ENCODE measurements around the gene FAM237B.
A peak's percentile ranks its signal among the peaks of the same experiment; 100 is the strongest.
"Not testable (repeated sequence)": the region's sequence is repeated elsewhere in the genome, so short reads cannot be mapped to it uniquely, and the experiment has no call there.

The FAM237B gene

GRCh38 chr7:90320801-90321494 lies at the start of gene FAM237B:
FAM237B (minus strand) TSS chr7:90321304; CDS start chr7:90319748, 1,556 bp downstream.
- in situ Hi-C loops (cut with HindIII; ENCODE audit: low pct_ligation_motif_present, low pct_unique_long_range_greater_than_20kb, low sequenced_read_pairs) = no loop called here
- DNase-seq = peak; percentile 45

GRCh38 chr7:90351987-90352386 lies 30.9 kb upstream of the FAM237B start:
- no peak for DNase-seq
- in situ Hi-C loops (cut with HindIII; ENCODE audit: low pct_ligation_motif_present, low pct_unique_long_range_greater_than_20kb, low sequenced_read_pairs) = no loop called here

GRCh38 chr7:90350032-90350431 lies 28.9 kb upstream of the FAM237B start:
- DNase-seq; in situ Hi-C loops (cut with HindIII; ENCODE audit: low pct_ligation_motif_present, low pct_unique_long_range_greater_than_20kb, low sequenced_read_pairs): not testable (repeated sequence)

- in situ Hi-C loops (cut with HindIII; ENCODE audit: low pct_ligation_motif_present, low pct_unique_long_range_greater_than_20kb, low sequenced_read_pairs) = no loop called here
- DNase-seq = no peak
Observed at GRCh38 chr7:90349305-90349704, 28.2 kb upstream of the FAM237B start.

GRCh38 chr7:90347759-90348158 lies 26.7 kb upstream of the FAM237B start:
- in situ Hi-C loops (cut with HindIII; ENCODE audit: low pct_ligation_motif_present, low pct_unique_long_range_greater_than_20kb, low sequenced_read_pairs) = no loop called here

GRCh38 chr7:90346336-90347125 lies 25.4 kb upstream of the FAM237B start, which contains the start of gene GTPBP10:
GTPBP10 (plus strand) TSS chr7:90346716; CDS start chr7:90346742, 26 bp downstream.
- in situ Hi-C loops (cut with HindIII; ENCODE audit: low pct_ligation_motif_present, low pct_unique_long_range_greater_than_20kb, low sequenced_read_pairs) = no loop called here
- peak; percentile 99 for DNase-seq

More at GRCh38 chr7:90347759-90348158, 26.7 kb upstream of the FAM237B start:
- no peak for DNase-seq

- in situ Hi-C loops (cut with HindIII; ENCODE audit: low pct_ligation_motif_present, low pct_unique_long_range_greater_than_20kb, low sequenced_read_pairs) = no loop called here
- DNase-seq = peak; percentile 47
Observed at GRCh38 chr7:90345595-90346335, 24.7 kb upstream of the FAM237B start.

GRCh38 chr7:90345016-90345415 lies 23.9 kb upstream of the FAM237B start:
- no peak for DNase-seq
- in situ Hi-C loops (cut with HindIII; ENCODE audit: low pct_ligation_motif_present, low pct_unique_long_range_greater_than_20kb, low sequenced_read_pairs) = no loop called here

- in situ Hi-C loops (cut with HindIII; ENCODE audit: low pct_ligation_motif_present, low pct_unique_long_range_greater_than_20kb, low sequenced_read_pairs) = no loop called here
- DNase-seq = peak; percentile 30
Observed at GRCh38 chr7:90337106-90337505, 16.0 kb upstream of the FAM237B start.

- in situ Hi-C loops (cut with HindIII; ENCODE audit: low pct_ligation_motif_present, low pct_unique_long_range_greater_than_20kb, low sequenced_read_pairs); DNase-seq: not testable (repeated sequence)
Observed at GRCh38 chr7:90334926-90335325, 13.8 kb upstream of the FAM237B start.

- DNase-seq = no peak
- in situ Hi-C loops (cut with HindIII; ENCODE audit: low pct_ligation_motif_present, low pct_unique_long_range_greater_than_20kb, low sequenced_read_pairs) = no loop called here
Observed at GRCh38 chr7:90334193-90334843, 13.2 kb upstream of the FAM237B start.

- in situ Hi-C loops (cut with HindIII; ENCODE audit: low pct_ligation_motif_present, low pct_unique_long_range_greater_than_20kb, low sequenced_read_pairs) = no loop called here
- no peak for DNase-seq
Observed at GRCh38 chr7:90326500-90326899, 5.4 kb upstream of the FAM237B start.

GRCh38 chr7:90322837-90323236 lies 1.7 kb upstream of the FAM237B start:
- no peak for DNase-seq
- in situ Hi-C loops (cut with HindIII; ENCODE audit: low pct_ligation_motif_present, low pct_unique_long_range_greater_than_20kb, low sequenced_read_pairs) = no loop called here

GRCh38 chr7:90320418-90320800 lies 695 bp downstream of the FAM237B start:
- no peak for DNase-seq
- in situ Hi-C loops (cut with HindIII; ENCODE audit: low pct_ligation_motif_present, low pct_unique_long_range_greater_than_20kb, low sequenced_read_pairs) = no loop called here

GRCh38 chr7:90320014-90320413 lies 1.1 kb downstream of the FAM237B start:
- no peak for DNase-seq
- in situ Hi-C loops (cut with HindIII; ENCODE audit: low pct_ligation_motif_present, low pct_unique_long_range_greater_than_20kb, low sequenced_read_pairs) = no loop called here

- no peak for DNase-seq
- in situ Hi-C loops (cut with HindIII; ENCODE audit: low pct_ligation_motif_present, low pct_unique_long_range_greater_than_20kb, low sequenced_read_pairs) = no loop called here
Observed at GRCh38 chr7:90313907-90314306, 7.2 kb downstream of the FAM237B start.

GRCh38 chr7:90312745-90313144 lies 8.4 kb downstream of the FAM237B start:
- DNase-seq = no peak
- in situ Hi-C loops (cut with HindIII; ENCODE audit: low pct_ligation_motif_present, low pct_unique_long_range_greater_than_20kb, low sequenced_read_pairs) = no loop called here

- no peak for DNase-seq
- in situ Hi-C loops (cut with HindIII; ENCODE audit: low pct_ligation_motif_present, low pct_unique_long_range_greater_than_20kb, low sequenced_read_pairs) = no loop called here
Observed at GRCh38 chr7:90311175-90311574, 9.9 kb downstream of the FAM237B start.

- in situ Hi-C loops (cut with HindIII; ENCODE audit: low pct_ligation_motif_present, low pct_unique_long_range_greater_than_20kb, low sequenced_read_pairs) = no loop called here
Observed at GRCh38 chr7:90309872-90310271, 11.2 kb downstream of the FAM237B start.

More at GRCh38 chr7:90309872-90310271, 11.2 kb downstream of the FAM237B start:
- no peak for DNase-seq

Data from ACHN (cell line).